ENCODE data around the gene ABCD4. TPM values are rescaled to one million over a fixed set of nuclear protein-coding genes. Genes with fewer than 3 reads are reported as not detected.
A peak's percentile ranks its signal among the peaks of the same experiment; 100 is the strongest.

The ABCD4 gene
- total and polyA plus RNA-seq, 8 donors: 37.0 to 136 (median 118) TPM

GRCh38 chr14:74293606-74294005 is 9.1 kb downstream of the ABCD4 start:
- Histone ChIP-seq H3K27ac (no peak overlapping the region), H3K4me3 (no peak overlapping the region), H3K4me1 (peaks cover 0 to 7% of the 10 kb centered on the region in 2 donors), H3K36me3 (peaks cover 0 to 89% of the 10 kb centered on the region in 2 donors), H3K27me3 (no peaks in the 10 kb centered on the region), H3K9me3 (no peaks in the 10 kb centered on the region)
- no peak for ATAC-seq
- intact Hi-C loops (cut with DNase I): no loop called here
- DNase-seq: no peak
- no peak for TF ChIP-seq CTCF (IDR thresholded peaks at IDR 0.05)

GRCh38 chr14:74292061-74292460 is 10.7 kb downstream of the ABCD4 start:
- Histone ChIP-seq H3K9me3 (no peaks in the 10 kb centered on the region), H3K27me3 (no peaks in the 10 kb centered on the region), H3K4me3 (no peak overlapping the region), H3K36me3 (peaks cover 0 to 91% of the 10 kb centered on the region in 2 donors), H3K27ac (no peak overlapping the region), H3K4me1 (no peaks in the 10 kb centered on the region)
- intact Hi-C loops (cut with DNase I): no loop called here
- no peak for TF ChIP-seq CTCF (IDR thresholded peaks at IDR 0.05)
- DNase-seq: no peak
- ATAC-seq: no peak

GRCh38 chr14:74290415-74290814 is 12.3 kb downstream of the ABCD4 start:
- no peak for ATAC-seq
- H3K36me3 ChIP-seq: peaks cover 0 to 92% of the 10 kb centered on the region in 2 donors

GRCh38 chr14:74289801-74290200 is 12.9 kb downstream of the ABCD4 start:
- Histone ChIP-seq H3K36me3 (peaks cover 0 to 92% of the 10 kb centered on the region in 2 donors), H3K27ac (no peak overlapping the region), H3K4me3 (no peak overlapping the region), H3K9me3 (no peaks in the 10 kb centered on the region), H3K4me1 (no peaks in the 10 kb centered on the region), H3K27me3 (no peaks in the 10 kb centered on the region)
- intact Hi-C loops (cut with DNase I): no loop called here
- DNase-seq: no peak
- ATAC-seq: no peak
- TF ChIP-seq CTCF (IDR thresholded peaks at IDR 0.05): no peak

More at GRCh38 chr14:74290415-74290814, 12.3 kb downstream of the ABCD4 start:
- Histone ChIP-seq H3K4me3 (no peak overlapping the region), H3K27me3 (no peaks in the 10 kb centered on the region), H3K27ac (no peak overlapping the region), H3K4me1 (no peaks in the 10 kb centered on the region), H3K9me3 (no peaks in the 10 kb centered on the region)
- intact Hi-C loops (cut with DNase I): no loop called here
- peak in 1 of 2 donors; percentile 19 for TF ChIP-seq CTCF (IDR thresholded peaks at IDR 0.05)
- no peak for DNase-seq

- TF ChIP-seq CTCF (IDR thresholded peaks at IDR 0.05): no peak
- peaks cover 0 to 96% of the 10 kb centered on the region in 2 donors for H3K36me3 ChIP-seq
- ATAC-seq: no peak
- intact Hi-C loops (cut with DNase I): no loop called here
- no peak overlapping the region for H3K27ac ChIP-seq
- no peak overlapping the region for H3K4me3 ChIP-seq
- no peaks in the 10 kb centered on the region for H3K9me3 ChIP-seq
- no peak for DNase-seq
- H3K4me1 ChIP-seq: no peaks in the 10 kb centered on the region
- H3K27me3 ChIP-seq: no peaks in the 10 kb centered on the region
Observed at GRCh38 chr14:74286736-74287135, 16.0 kb downstream of the ABCD4 start.

All from left lung (tissue), 10 donors.